Activated T-cell treated with anti-CD3 and anti-CD28 coated beads for 48 hours (primary cell): ENCODE data around the gene HSPG2.

ENCODE experiments used
- DNase-seq: peaks from one replicate; pipeline ENCODE4 v3.0.0-alpha.2; 2020; ENCODE audit warnings: low read depth

The HSPG2 gene

GRCh38 chr1:21898326-21899200, 38.5 kb downstream of the HSPG2 start:
- DNase-seq: no peak

GRCh38 chr1:21897844-21898243, 39.3 kb downstream of the HSPG2 start:
- no peak for DNase-seq

- DNase-seq: no peak
These were observed 40.2 kb downstream of the HSPG2 start for GRCh38 chr1:21896652-21897532.

GRCh38 chr1:21896026-21896425, 41.1 kb downstream of the HSPG2 start:
- DNase-seq: no peak

GRCh38 chr1:21894034-21894881, 42.9 kb downstream of the HSPG2 start:
- no peak for DNase-seq

DNA sequence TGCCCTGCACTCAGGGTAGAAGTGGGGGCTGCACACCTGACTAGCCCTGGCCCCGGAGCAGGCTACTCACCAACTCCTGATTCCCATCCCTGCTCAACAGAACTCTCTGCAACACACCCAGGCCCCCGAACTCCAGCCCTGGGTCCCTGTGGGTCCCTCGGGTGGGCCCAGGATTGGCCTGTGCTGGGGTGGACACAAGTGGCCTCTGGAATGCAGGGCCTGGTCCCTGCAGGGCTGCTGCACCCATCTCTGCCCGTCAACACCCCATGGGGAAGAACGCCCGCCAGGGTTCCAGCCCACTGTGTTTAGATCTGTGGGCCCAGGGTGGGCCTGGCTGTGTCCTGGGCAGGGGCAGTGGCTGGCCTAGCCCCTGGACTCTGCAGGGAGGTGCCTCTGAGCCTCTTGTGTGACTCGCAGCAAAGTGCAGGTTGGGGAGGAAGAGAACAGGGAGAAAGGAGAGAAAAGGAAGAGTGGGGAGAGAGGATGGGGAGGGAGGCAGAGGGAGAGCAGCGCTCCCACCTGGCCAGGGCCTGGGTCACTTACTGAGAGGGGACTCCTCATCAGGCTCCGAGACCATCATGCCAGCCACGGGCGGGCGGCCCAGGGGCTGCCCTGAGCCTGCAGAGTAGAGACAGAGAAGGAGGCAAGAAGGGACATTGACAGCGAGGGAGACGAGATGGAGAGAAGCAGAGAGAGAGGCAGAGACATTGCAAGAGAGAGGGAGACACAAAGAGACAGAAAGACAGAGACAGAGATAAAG, 43.9 kb downstream of the HSPG2 start:
- no peak for DNase-seq

DNA sequence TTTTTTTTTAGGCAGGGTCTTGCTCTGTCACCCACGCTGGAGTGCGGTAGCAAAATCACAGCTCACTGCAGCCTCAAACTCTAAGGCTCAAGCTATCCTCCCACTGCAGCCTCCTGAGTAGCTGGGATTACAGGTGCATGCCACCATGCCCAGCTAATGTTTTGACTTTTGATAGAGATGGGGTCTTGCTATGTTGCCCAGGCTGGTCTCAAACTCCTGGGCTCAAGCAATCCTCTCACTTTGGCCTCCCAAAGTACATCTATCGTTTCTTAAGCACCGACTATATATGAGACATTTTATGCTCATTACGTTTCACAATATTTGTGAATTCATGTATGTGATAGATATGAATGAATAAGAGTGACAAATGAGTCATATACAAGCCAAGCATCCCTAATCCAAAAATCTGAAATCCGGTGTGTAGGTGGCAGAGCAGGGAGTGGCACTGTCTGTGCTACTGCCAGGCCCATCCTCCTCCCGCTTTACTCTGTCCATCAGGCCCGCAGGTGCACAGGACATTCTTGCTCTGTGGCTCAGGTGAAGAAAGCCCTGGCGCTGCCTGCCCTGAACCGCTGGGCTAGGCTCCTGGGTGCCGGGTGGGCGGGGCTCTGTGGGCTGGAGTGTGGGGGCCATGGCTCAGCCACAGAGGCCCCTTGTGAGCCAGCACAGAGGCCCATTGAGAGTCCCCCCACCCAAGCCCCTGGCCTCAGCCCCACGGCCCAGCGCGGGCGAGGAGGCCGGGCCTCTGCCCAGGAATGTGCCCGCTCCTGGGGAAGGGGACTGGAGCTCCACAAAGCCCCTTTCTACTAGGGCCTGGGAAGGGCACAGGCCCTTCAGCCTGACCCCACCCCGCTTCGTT, 45.3 kb downstream of the HSPG2 start:
- DNase-seq: no peak

- DNase-seq: no peak
These were observed 46.0 kb downstream of the HSPG2 start for GRCh38 chr1:21891081-21891480.

- no peak for DNase-seq
These were observed 48.6 kb downstream of the HSPG2 start for GRCh38 chr1:21888500-21888899.

DNA sequence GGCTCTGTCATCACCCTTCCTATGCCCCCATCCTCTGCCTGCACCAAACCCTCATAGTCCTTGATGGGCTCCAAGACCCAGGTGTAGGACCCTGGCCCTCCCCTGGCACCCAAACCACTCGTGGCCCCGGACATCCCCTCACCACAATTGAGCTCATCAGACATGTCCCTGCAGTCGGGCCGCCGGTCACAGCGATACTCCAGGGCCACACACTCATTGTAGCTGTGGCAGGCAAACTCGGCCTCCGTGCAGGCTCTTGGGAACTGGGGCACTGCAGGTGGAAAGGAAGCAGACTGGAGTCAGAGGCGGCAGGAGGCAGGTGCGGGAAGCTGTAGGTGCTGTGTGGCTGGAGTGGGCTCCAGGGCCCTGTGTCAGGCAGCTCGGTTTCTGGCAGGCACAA, 49.3 kb downstream of the HSPG2 start:
- DNase-seq: no peak

- DNase-seq: no peak
These were observed 49.8 kb downstream of the HSPG2 start for GRCh38 chr1:21887216-21887736.

DNA sequence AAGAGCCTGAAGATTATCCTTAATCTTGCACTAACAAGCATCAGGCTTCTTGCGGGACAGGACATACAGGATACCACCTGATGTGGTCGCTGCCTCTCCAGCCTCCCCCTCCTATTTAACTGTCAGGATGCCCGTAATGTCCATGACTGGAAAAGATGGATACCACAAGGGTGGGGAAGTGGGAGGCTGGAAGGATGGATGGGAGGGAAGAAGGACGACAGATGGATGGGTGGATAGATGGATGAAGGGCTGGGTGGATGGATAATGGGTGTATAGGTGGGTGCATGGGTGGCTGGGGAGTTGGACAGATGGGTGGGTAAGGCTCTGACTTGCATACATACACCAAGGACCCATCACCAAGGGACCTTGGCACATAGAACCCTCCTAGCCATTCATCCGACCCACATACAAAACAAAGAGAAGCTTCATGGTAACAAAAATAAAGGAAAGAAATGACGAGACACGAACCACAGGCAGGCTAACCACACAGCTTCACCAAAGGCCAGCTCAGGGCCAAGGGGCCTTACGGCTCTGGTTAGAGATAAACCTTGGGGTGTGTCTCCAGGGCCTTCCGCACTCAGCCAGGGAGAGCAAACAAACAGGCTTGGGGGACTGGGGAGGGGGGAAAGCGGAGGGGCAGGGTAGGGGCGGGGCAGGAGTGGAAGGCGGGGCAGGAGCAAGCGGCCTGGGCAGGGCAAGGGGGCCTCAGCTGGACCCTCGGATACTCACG, 50.5 kb downstream of the HSPG2 start:
- DNase-seq: no peak

- no peak for DNase-seq
These were observed 51.7 kb downstream of the HSPG2 start for GRCh38 chr1:21885236-21886037.

DNA sequence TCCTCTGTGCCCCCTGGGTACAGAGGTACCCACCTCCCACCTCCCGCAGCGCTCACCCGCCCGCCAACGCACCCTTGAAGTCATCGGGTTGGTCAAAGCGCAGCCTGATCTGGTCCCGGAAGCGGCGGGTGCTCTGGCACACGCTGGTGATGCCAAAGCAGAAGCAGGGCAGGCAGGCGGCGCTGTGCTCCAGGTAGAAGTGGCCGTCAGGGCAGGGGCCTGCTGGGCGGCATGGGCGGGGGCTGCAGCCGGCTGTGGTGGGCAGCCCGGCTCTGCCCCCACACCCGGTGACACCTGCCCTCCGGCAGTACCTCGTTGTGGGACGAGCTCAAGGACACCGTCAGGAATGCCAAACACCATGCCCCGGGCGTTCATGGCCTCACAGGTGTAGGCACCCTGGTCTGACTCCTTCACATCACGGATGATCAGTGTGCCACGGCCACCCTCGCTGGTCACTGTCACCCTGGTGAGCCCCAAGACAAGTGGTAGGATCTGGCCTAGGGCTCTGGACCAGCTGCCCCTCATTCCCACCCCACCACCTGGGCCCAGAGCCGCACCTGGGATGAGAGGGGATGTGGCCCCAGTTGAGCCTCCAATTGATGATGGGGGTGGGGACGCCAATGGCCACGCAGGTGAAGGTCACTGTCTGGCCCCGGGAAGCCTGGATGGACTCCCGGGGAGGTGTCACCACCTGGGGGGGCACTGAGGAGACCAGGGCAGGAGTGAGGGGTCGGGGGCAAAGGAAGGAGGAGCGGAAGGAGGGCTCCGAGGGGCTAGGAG, 52.5 kb downstream of the HSPG2 start:
- DNase-seq: no peak

GRCh38 chr1:21882721-21883415, 54.2 kb downstream of the HSPG2 start:
- no peak for DNase-seq

DNA sequence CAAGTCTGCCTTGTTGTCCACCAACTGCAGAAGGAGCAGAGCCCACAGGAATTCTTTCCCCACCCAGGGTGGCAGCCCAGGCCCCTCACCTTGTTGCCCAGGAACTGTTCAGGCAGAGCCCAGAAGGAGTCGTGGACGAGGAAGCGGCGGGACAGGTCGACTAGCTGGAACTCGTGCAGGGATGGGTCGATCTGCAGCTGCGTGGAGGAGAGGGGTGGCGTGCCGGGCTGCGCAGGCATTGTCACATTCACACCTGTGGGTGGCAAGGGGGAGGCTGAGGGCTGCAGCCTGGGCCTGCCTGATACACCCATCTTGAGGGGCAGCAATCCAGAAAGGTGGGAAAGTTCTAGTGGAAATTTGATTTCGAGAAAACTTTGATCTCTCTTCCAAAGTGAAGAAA, 55.9 kb downstream of the HSPG2 start:
- no peak for DNase-seq

GRCh38 chr1:21880619-21880970, 56.5 kb downstream of the HSPG2 start:
- DNase-seq: no peak
